GM21825 (cell line): ENCODE measurements around the gene LRRC4.

Experiments used
- ATAC-seq: cut with Tn5 transposase; IDR thresholded peaks from one replicate; pipeline ENCODE4 v1.9.1; 2021; ENCODE audit warnings: mild to moderate bottlenecking, moderate library complexity; ENCODE audit not compliant: unreplicated experiment

Gene LRRC4

GRCh38 chr7:128032605-128033235, 1.5 kb upstream of the LRRC4 start:
- no peak for ATAC-seq

- ATAC-seq = peak; percentile 54
These were observed 816 bp upstream of the LRRC4 start for GRCh38 chr7:128031901-128032604.

DNA sequence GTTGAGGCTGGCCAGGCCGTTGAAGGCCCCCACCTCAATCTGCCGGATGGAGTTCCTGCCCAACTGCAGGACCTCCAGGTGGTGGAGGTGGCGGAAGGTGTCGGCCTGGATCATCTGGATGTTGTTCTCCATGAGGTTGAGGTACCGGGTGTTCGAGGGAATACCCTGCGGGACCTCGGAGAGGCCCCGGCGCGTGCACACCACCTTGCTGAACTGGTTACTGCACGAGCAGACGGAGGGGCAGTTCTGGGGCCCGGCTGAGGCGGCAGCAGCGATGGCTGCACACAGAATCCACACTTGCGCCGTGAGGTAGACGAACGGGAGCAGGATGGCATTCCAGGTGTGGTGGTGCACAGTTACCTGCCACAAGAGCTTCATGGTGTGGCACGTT, 979 bp downstream of the LRRC4 start:
- ATAC-seq = no peak

- no peak for ATAC-seq
These were observed 1.7 kb downstream of the LRRC4 start for GRCh38 chr7:128029405-128029995.

- no peak for ATAC-seq
These were observed 3.7 kb downstream of the LRRC4 start for GRCh38 chr7:128027485-128027980.

DNA sequence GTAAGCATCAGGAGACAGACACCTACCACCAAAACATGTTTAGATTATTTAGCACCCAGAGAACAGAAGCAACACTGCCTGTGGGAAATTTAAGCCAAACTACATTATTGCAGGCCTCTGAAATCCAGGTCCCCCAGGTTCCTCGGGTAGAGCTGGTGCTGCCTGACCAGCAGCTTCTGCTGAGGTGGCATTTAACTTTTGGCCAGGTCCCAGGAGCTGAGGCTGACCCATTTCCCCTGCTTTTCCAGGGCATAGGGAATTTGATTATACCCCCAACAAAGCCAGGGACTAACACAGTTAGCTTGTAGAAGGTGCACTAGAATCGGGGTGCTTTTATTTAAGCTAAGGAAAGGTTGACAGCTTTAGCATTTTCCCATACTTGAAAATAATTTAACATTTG, 4.7 kb downstream of the LRRC4 start:
- ATAC-seq = no peak

GRCh38 chr7:128025819-128026218, 5.4 kb downstream of the LRRC4 start:
- no peak for ATAC-seq

GRCh38 chr7:128025380-128025779, 5.9 kb downstream of the LRRC4 start:
- ATAC-seq = no peak

DNA sequence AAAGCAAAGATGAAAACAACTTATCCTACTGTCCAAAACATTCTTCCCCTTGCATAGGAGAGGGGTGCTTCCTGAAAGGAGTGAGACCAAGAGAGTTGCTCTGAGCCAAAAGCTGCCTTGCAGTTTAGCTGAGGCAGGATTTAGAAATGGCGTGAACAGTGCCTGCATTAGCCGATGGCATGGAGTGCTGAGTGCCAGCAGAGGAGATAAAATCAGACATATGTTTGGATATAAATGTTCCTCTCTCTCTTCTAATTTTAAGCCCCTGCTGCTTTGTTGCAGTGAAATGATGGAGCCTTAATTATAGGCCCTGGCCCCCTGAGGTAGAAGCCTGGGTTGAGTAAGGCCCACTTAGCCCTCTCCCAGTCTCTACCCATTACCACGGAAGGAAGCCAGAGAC, 7.1 kb downstream of the LRRC4 start:
- ATAC-seq = no peak

DNA sequence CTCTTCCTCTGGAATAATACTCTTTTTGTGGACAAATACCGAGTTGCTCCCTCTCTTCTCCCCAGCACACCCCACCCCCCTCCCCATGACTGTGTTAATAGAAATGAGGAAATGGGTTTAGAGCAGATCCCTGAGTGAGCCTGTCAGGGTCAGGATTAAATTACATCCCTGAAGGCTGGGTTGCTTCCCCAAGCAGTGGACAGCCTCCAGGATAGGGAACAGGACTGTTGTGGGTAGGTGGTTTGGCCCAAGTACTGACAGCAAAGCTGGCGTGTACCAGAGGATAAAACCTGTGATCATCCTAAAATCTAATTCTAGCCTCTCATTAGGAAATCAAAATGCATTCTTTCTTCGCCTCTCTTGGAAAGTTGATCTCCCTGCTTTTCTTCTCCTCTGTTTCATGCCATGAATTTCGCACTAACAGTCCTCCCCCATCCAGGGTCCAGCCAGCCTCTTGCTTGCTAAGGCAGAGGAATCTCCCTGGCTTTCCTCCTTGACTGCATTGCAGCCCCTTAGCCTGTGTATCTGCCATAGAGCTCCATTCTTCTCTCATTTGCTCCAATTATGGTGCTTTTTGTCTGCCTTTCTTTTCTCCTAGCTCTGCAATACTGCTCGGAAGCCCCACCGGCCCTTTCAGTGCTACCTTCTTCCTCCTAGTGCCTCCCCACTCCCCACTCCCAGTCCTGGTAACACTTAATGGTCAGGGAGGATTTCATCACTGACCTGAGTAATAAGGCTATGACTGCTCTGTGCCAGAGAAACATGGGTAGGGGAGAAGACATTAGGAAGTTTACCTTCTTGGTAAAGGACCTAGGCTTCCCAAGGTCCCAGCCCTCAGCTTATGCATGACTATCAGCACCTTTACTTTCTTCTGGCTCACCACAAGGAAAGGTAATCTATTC, 8.4 kb downstream of the LRRC4 start:
- no peak for ATAC-seq

DNA sequence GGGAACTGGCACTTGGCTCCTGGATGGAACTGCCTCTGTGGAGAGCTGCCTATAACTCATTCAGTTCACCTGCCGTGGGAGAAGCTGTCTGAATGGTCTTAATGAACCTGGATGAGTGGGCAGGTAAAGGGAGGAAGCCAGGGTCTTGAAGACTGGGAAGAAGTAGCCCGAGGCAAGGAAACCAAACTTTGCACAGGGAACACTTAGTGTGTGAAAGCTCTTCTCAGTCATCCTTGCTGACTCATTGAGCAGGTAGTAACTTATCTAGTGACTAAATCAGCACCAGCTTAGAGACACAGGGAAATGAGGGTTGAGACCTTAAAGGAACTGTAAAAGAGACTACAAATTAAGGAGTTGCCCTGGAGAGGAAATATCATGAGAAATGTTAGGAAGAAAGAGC, 9.9 kb downstream of the LRRC4 start:
- ATAC-seq = no peak

- ATAC-seq = no peak
These were observed 11.1 kb downstream of the LRRC4 start for GRCh38 chr7:128020159-128020558.

GRCh38 chr7:128019288-128019687, 11.9 kb downstream of the LRRC4 start:
- no peak for ATAC-seq

- no peak for ATAC-seq
These were observed 13.1 kb downstream of the LRRC4 start for GRCh38 chr7:128017862-128018845.

DNA sequence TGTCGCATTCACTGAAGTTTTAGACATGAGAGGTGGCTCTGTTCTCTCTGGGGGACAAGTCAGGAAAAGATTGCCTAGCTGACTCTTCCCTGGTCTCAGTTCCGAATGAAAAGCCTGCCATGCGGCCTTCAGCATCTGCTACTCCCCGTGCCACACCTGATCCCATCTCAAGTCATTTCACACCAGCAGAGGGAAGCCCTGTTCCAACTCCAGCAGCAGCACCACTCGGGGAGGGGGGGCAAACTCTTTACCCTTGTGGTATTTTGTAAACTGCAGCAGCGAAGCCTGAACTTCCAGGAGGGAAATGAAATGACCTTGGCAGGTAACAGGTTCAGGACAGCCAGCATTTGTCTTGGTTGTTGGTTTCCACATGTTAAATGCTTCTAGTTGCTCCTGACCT, 13.8 kb downstream of the LRRC4 start:
- no peak for ATAC-seq

- no peak for ATAC-seq
These were observed 16.4 kb downstream of the LRRC4 start for GRCh38 chr7:128014811-128015210.

DNA sequence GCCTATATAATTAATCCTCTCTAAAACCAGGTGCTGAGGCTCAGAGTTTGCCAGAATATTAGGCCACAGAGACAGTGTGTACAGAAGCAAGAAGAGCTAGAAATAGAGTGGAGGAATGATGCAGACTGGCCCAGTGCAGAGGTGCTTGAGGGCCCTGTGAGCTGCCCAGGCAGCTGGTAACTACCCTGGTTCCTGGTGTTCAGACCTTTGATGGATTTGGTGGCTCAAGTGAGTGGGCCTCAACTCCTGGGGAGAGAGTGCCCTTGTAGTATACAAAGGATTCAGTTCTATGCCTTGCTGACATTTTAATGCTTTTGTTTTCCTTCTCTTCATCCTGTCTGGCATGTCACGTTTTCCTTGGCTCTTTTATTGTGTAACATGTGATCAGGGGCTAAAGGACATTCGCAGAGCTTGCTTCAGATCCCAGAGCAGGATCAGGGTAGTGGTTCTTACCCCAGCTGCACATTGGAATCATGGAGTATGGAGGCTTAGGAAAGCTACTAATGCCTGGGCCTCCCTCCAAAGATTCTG, 20.0 kb downstream of the LRRC4 start:
- no peak for ATAC-seq

GRCh38 chr7:128010391-128011127, 20.7 kb downstream of the LRRC4 start:
- ATAC-seq = no peak

GRCh38 chr7:128008744-128009143, 22.5 kb downstream of the LRRC4 start:
- ATAC-seq = no peak
